Activated T-helper 17 cell treated with anti-CD3 and anti-CD28 coated beads, Interleukin-2, amount 50 U/mL, for 72 hours (primary cell): ENCODE measurements around the gene LPCAT3. TPM values are rescaled to one million over a fixed set of nuclear protein-coding genes. Genes with fewer than 3 reads are reported as not detected.
A peak's percentile ranks its signal among the peaks of the same experiment; 100 is the strongest.

Source experiments
- ATAC-seq: fragments of 150-1000 bp; cut with Tn5 transposase; replicated peaks from 2 replicates; pipeline ENCODE4 v1.10.0; 2021; ENCODE audit warnings: mild to moderate bottlenecking, moderate library complexity
- H3K27ac Mint-ChIP-seq: one replicate; pipeline ENCODE4 v1.8.0; 2022; ENCODE audit warnings: mixed read lengths
- H3K27me3 Mint-ChIP-seq: one replicate; pipeline ENCODE4 v1.8.0; 2022; ENCODE audit warnings: mixed read lengths
- H3K36me3 Mint-ChIP-seq: one replicate; pipeline ENCODE4 v1.8.0; 2022; ENCODE audit warnings: low read depth, mild to moderate bottlenecking, mixed read lengths
- H3K4me1 Mint-ChIP-seq: one replicate; pipeline ENCODE4 v1.8.0; 2022; ENCODE audit warnings: mixed read lengths
- H3K4me3 Mint-ChIP-seq: one replicate; pipeline ENCODE4 v1.8.0; 2022; ENCODE audit warnings: mild to moderate bottlenecking, mixed read lengths
- H3K9me3 Mint-ChIP-seq: one replicate; pipeline ENCODE4 v1.8.0; 2022; ENCODE audit warnings: mixed read lengths
- total RNA-seq, 2 donors: library from RNA; stranded (reverse); gene quantifications; one replicate each; pipeline ENCODE4 v1.2.3, GENCODE V29; 2022

The LPCAT3 gene
- total RNA-seq, 2 donors from 2014 or later = 13.2 to 34.8 TPM

- H3K4me1 Mint-ChIP-seq = peaks cover 53% of the 10 kb centered on the region
- H3K27me3 Mint-ChIP-seq = no peaks in the 10 kb centered on the region
- peak overlapping the region; percentile 96 for H3K27ac Mint-ChIP-seq
- H3K4me3 Mint-ChIP-seq = peak overlapping the region; percentile 96
- peak; percentile 28 for ATAC-seq
- H3K36me3 Mint-ChIP-seq = peaks cover 58% of the 10 kb centered on the region
- no peaks in the 10 kb centered on the region for H3K9me3 Mint-ChIP-seq
Observed at GRCh38 chr12:6928022-6928702, 90.1 kb downstream of the LPCAT3 start.

- H3K36me3 Mint-ChIP-seq = peaks cover 60% of the 10 kb centered on the region
- H3K4me3 Mint-ChIP-seq = peak within 1 kb of the TSS; percentile 96
- H3K27ac Mint-ChIP-seq = peak within 1 kb of the TSS; percentile 98
- no peaks in the 10 kb centered on the region for H3K27me3 Mint-ChIP-seq
- ATAC-seq = peak; percentile 33
- no peaks in the 10 kb centered on the region for H3K9me3 Mint-ChIP-seq
- H3K4me1 Mint-ChIP-seq = peaks cover 54% of the 10 kb centered on the region
Observed at GRCh38 chr12:6927379-6928021, 90.8 kb downstream of the LPCAT3 start, which contains the start of gene ATN1. Gene ATN1, plus strand, starts transcription at chr12:6927959. Its CDS starts 6,043 bp downstream, at chr12:6934002.

Other genes starting within 250 kb of the LPCAT3 start
- 100 to 1,000 TPM in 1 of 2 donors, 10 to 100 TPM in 1; 45.6 to 206 TPM for gene LAG3, start 246.0 kb downstream of the LPCAT3 start, total RNA-seq
- 100 to 1,000 TPM; 224 to 261 TPM for gene CD4, start 228.9 kb downstream of the LPCAT3 start, total RNA-seq
- under 1 TPM; 0.15 to 0.37 TPM for gene GPR162, start 196.7 kb downstream of the LPCAT3 start, total RNA-seq
- gene P3H3, start 190.1 kb downstream of the LPCAT3 start, total RNA-seq = 1 to 10 TPM in 1 of 2 donors, not detected in 1; 1.1 TPM
- under 1 TPM in 1 of 2 donors, not detected in 1; 0.66 TPM for gene GNB3, start 177.6 kb downstream of the LPCAT3 start, total RNA-seq
- gene CDCA3, start 167.2 kb downstream of the LPCAT3 start, total RNA-seq = 100 to 1,000 TPM in 1 of 2 donors, 10 to 100 TPM in 1; 86.9 to 104 TPM
- 100 to 1,000 TPM in 1 of 2 donors, 10 to 100 TPM in 1; 83.4 to 149 TPM for gene USP5, start 166.3 kb downstream of the LPCAT3 start, total RNA-seq
- gene TPI1, start 150.9 kb downstream of the LPCAT3 start, total RNA-seq = 1,000 to 10,000 TPM; 1,893 to 2,116 TPM
- 1 to 10 TPM; 2.2 to 2.4 TPM for gene SPSB2, start 145.2 kb downstream of the LPCAT3 start, total RNA-seq
- 1 to 10 TPM; 4.4 to 7.6 TPM for gene LRRC23, start 113.7 kb downstream of the LPCAT3 start, total RNA-seq
- 100 to 1,000 TPM; 234 to 858 TPM for gene ENO2, start 103.9 kb downstream of the LPCAT3 start, total RNA-seq
- gene ATN1, start 90.5 kb downstream of the LPCAT3 start, total RNA-seq = 10 to 100 TPM; 34.0 to 62.3 TPM
- not detected for gene RNU7-1, start 74.7 kb downstream of the LPCAT3 start, total RNA-seq
- gene C12orf57, start 74.5 kb downstream of the LPCAT3 start, total RNA-seq = 100 to 1,000 TPM; 192 to 307 TPM
- gene PTPN6, start 67.1 kb downstream of the LPCAT3 start, total RNA-seq = 100 to 1,000 TPM; 134 to 223 TPM
- gene PHB2, start 47.8 kb downstream of the LPCAT3 start, total RNA-seq = 100 to 1,000 TPM; 285 to 436 TPM
- 10 to 100 TPM; 50.9 to 90.5 TPM for gene EMG1, start 47.6 kb downstream of the LPCAT3 start, total RNA-seq
- gene C1S, start 42.2 kb upstream of the LPCAT3 start, total RNA-seq = 10 to 100 TPM in 1 of 2 donors, 1 to 10 TPM in 1; 6.9 to 13.1 TPM
- 1 to 10 TPM; 3.2 to 3.3 TPM for gene C1R, start 74.0 kb upstream of the LPCAT3 start, total RNA-seq
- gene C1RL, start 90.7 kb upstream of the LPCAT3 start, total RNA-seq = 10 to 100 TPM; 14.0 to 30.6 TPM
- not detected for gene RBP5, start 110.4 kb upstream of the LPCAT3 start, total RNA-seq
- 10 to 100 TPM; 51.8 to 61.9 TPM for gene CLSTN3, start 111.9 kb upstream of the LPCAT3 start, total RNA-seq
- gene PEX5, start 171.2 kb upstream of the LPCAT3 start, total RNA-seq = 10 to 100 TPM; 21.4 to 31.4 TPM